Renal cortical epithelial cell (primary cell): ENCODE data around the gene PTPN13. TPM values are rescaled to one million over a fixed set of nuclear protein-coding genes. Genes with fewer than 3 reads are reported as not detected.
"Not testable (repeated sequence)": the region's sequence is repeated elsewhere in the genome, so short reads cannot be mapped to it uniquely, and the experiment has no call there.

Source experiments
- DNase-seq: peaks from one replicate; pipeline ENCODE4 v3.0.0-alpha.2; 2011; ENCODE audit warnings: low read depth
- total RNA-seq: library from RNA; depleted of rRNA; stranded (reverse); fragments of >200 nt; gene quantifications from 2 replicates; pipeline ENCODE4 v1.2.3, GENCODE V29; 2014

The PTPN13 gene
- total RNA-seq, 1 donor from 2014 or later, result 118 TPM

- no peak for DNase-seq
These were observed 47.5 kb downstream of the PTPN13 start for GRCh38 chr4:86641516-86642090.

DNA sequence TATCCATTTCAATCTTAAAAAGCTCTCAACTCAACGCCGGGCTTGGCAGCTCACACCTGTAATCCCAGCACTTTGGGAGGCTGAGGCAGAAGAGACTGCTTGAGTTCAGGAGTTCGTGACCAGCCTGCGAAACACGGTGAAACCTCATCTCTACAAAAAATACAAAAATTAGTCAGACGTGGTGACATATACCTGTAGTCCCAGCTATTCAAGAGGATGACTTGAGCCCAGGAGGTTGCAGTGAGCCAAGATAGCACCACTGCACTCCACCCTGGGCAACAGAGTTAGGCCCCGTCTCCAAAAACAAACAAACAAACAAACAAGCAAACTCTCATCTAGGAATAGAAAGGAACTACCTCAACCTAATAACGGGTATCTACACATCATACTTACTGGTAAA lies 50.8 kb downstream of the PTPN13 start:
- DNase-seq, result no peak

- no peak for DNase-seq
These were observed 58.3 kb downstream of the PTPN13 start for GRCh38 chr4:86652332-86652932.

GRCh38 chr4:86653237-86653865 lies 59.2 kb downstream of the PTPN13 start:
- DNase-seq, result no peak

DNA sequence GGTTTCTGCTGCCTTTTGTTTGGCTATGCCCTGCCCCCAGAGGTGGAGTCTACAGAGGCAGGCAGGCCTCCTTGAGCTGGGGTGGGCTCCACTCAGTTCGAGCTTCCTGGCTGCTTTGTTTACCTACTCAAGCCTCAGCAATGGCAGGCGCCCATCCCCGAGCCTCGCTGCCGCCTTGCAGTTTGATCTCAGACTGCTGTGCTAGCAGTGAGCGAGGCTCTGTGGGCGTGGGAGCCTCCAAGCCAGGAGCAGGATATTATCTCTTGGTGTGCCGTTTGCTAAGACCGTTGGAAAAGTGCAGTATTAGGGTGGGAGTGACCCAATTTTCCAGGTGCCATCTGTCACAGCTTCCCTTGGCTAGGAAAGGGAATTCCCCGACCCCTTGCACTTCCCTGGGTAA lies 62.7 kb downstream of the PTPN13 start:
- DNase-seq, result not testable (repeated sequence)

GRCh38 chr4:86657382-86657781 lies 63.3 kb downstream of the PTPN13 start:
- no peak for DNase-seq

DNA sequence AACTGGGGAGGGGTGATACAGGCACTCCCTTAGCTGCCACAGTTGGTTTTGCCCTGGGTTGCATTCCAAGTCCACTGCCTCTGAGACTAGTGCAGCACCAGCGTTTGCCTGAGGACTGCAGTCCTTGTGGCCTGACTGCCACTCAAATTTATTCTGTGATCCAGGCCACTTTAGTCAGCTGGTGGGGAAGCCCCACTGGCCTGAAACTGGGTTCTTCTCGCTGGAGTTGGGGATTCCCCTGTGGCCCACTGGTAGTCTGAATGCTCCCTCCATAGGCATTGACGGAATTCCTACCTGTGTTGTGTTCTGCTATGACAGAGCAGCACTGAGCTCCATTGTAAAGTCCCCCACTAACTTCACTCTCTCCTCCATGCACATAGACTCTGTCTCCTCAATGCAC lies 63.8 kb downstream of the PTPN13 start:
- DNase-seq, result no peak

GRCh38 chr4:86660401-86660800 lies 66.3 kb downstream of the PTPN13 start:
- no peak for DNase-seq

DNA sequence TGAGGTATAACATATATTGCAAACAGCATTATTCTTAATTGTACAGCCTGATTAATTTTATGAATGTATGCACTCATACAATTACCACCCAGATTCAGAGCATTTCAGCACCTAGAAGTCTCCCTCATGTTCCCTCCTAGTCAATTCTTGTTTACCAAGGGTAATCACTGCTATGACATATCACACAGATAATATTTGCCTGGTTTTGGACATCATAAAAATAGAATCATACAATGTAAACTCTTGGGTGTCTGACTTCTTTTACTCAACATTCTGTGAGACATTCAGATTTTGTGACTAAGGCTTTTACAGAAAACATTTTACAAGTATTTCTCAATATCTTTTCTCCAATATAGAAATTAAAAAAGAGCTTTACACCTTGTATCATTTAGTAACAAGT lies 66.9 kb downstream of the PTPN13 start:
- no peak for DNase-seq

GRCh38 chr4:86661418-86661817 lies 67.3 kb downstream of the PTPN13 start:
- DNase-seq, result no peak

DNA sequence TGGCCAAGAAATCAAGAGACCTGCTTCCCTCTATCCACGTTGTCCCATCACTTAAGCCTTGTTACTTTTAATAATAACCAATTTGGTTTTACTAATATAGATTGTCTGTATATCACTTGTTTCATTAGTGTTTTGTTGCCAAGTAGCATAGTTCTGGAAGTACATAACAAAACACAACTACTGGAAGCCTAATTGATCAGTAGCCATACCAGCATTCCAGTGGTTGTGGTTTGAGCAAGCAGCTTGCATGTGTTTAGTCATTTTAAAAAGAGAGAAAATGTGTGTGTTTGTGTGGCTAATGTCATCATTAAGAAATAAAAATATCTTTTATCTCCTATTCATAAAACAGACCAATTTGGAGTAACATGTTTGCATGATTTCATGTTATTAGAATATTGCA lies 70.8 kb downstream of the PTPN13 start:
- DNase-seq, result peak; percentile 97

GRCh38 chr4:86670298-86670697 lies 76.2 kb downstream of the PTPN13 start:
- no peak for DNase-seq

DNA sequence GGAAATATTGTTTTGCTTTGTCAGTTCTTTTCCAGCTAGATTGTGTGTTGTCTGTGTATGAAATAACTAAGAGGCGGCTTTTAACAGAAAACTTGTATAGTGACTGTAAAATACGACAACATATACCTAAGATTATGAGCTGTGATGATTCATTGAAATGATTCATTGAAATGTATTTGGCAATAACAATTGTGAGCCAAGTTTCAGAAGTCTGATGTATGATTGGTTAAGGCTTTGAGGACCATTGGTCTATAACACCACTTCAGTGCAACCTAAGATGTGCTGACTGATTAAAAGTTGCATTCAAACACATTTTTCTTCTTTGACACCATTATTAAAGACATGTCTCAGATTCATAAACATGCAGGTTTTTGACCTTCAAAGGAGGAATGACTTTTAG lies 76.6 kb downstream of the PTPN13 start:
- peak; percentile 87 for DNase-seq

- no peak for DNase-seq
These were observed 81.4 kb downstream of the PTPN13 start for GRCh38 chr4:86675548-86675947.

DNA sequence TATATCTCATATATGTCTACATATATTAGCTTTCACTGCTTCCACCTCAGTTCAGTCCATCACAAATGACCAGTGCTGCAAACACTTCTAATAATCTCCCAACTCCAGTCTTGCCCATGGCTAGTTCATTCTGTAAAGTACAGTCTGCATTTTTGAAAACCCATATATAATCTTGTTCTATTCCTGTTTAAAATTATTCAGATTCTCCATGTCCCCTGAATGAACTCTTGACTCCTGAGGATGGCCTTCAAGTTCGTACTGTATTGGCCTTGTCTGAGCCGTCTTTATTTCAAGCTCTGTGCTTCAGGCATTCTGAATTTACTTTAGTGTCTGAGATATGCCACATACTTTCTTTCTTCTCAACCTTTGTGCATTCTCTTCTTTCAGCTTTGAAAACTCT lies 84.7 kb downstream of the PTPN13 start:
- no peak for DNase-seq

- no peak for DNase-seq
These were observed 85.3 kb downstream of the PTPN13 start for GRCh38 chr4:86679441-86679840.

- peak; percentile 42 for DNase-seq
These were observed 89.1 kb downstream of the PTPN13 start for GRCh38 chr4:86683167-86683566.

- no peak for DNase-seq
These were observed 89.9 kb downstream of the PTPN13 start for GRCh38 chr4:86683983-86684382.

- DNase-seq, result peak; percentile 51
These were observed 91.3 kb downstream of the PTPN13 start for GRCh38 chr4:86685401-86685800.

DNA sequence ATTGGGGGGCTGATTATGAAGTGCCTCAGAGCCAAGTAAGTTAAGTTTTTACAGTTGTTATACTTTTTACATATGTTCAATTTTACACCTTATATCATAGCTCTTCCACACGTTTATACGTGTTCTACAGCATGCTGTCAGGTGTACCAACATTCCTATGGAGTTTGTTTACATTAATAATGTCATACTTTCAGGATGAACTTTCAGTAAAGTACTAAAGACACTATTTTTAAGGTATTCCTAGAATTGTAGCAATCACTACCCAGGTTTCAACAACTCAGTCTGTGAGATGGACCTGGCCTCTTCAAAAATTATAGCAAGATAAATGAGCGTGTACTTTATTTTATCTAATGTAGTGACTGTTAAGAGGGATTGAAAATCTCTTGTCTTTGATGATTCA lies 92.6 kb downstream of the PTPN13 start:
- no peak for DNase-seq

DNA sequence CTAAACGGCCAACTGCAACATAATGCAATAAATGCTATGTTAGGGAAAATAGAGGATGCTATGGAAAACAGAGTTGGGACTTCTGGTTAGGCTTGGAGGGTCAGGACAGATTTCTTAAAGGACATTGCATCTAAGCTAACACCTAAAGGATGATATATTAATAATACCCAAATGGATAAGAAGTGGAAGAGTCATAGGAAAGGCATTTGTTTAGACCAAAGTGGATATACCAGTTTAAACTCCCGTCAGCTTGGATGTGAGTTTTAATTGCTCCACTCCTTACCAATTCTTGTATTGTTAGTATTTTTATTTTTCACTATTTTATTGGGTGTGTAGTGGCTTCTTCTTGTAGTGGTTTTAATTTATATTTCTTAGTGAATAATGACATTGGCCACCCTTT lies 93.9 kb downstream of the PTPN13 start:
- DNase-seq, result peak; percentile 74

DNA sequence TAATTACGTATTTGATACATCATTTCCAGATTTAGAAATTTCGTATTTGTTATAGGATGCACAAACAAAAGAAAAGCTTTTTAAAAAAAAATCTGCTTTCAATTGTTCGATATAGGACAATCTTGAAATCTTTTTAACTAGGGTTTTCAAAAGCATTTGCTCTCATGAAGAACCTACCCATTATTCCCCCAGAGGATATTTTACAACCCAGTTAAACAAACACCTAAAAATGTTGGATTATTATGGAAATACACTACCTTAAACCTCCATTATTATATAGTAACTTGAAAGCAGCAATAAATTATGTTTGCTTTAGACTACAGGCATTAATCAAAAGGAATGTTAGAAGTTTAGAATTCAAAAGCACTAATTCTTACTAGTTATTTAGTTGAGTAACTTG lies 110.5 kb downstream of the PTPN13 start:
- DNase-seq, result no peak

DNA sequence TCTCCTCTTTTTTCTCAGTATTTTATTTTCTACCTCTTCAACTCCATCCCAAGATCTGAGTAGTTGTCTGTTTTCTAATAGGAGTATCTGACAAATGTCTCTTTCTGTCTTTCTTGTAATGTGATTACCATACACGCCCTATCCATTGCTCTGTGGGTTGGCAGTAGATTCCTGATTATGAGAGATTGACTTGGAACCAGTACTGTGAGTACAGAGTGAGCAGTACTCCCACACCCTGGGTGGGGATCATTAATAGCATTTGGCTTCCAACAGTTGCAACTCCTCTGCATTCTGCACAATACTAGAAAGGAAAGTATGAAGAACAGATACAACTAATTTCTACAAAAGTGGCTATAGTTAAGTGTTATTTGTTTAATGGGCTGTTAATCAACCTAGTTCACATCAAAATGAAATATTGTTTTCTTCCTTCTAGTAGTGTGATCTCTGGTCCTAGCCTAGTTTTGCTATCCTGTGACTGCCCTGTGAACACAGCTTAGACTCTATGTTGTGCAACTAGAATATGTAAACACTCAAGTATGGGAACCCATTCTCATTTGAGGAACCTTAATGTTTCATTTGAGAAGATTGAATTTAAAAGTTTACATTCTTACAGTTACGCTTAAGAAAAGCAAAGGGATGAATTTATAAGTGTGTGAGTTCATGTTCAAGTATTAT lies 112.9 kb downstream of the PTPN13 start:
- peak; percentile 39 for DNase-seq
